Immature natural killer cell (primary cell): ENCODE measurements around the gene PMS1. TPM values are rescaled to one million over a fixed set of nuclear protein-coding genes. Genes with fewer than 3 reads are reported as not detected.
"Not testable (repeated sequence)": the region's sequence is repeated elsewhere in the genome, so short reads cannot be mapped to it uniquely, and the experiment has no call there.

Source experiments
- DNase-seq, 3 donors: peaks; one replicate each; pipeline ENCODE4 v3.0.0; 2022; ENCODE audit warnings: mixed read lengths in 1 of 3
- H3K27ac Mint-ChIP-seq, 6 donors: one replicate each; pipeline ENCODE4 v1.8.0; 2020; ENCODE audit warnings: mixed read lengths in 6 of 6, mild to moderate bottlenecking in 5 of 6, inconsistent platforms in 4 of 6, moderate library complexity in 3 of 6
- H3K27me3 Mint-ChIP-seq, 3 donors: one replicate each; pipeline ENCODE4 v1.8.0; 2020 to 2021; ENCODE audit warnings: low read depth in 3 of 3, mild to moderate bottlenecking in 3 of 3, mixed read lengths in 3 of 3, moderate library complexity in 3 of 3, inconsistent platforms in 1 of 3
- H3K36me3 Mint-ChIP-seq, 3 donors: one replicate each; pipeline ENCODE4 v1.8.0; 2020; ENCODE audit warnings: mixed read lengths in 3 of 3, inconsistent platforms in 2 of 3, mild to moderate bottlenecking in 2 of 3
- H3K4me1 Mint-ChIP-seq, 2 donors: one replicate each; pipeline ENCODE4 v1.8.0; 2020; ENCODE audit warnings: inconsistent platforms in 2 of 2, mild to moderate bottlenecking in 2 of 2, mixed read lengths in 2 of 2, moderate library complexity in 1 of 2
- H3K4me3 Mint-ChIP-seq, 5 donors: one replicate each; pipeline ENCODE4 v1.8.0; 2020; ENCODE audit warnings: mild to moderate bottlenecking in 5 of 5, mixed read lengths in 5 of 5, inconsistent platforms in 3 of 5, moderate library complexity in 3 of 5
- H3K9me3 Mint-ChIP-seq, 6 donors: one replicate each; pipeline ENCODE4 v1.8.0; 2020; ENCODE audit warnings: mild to moderate bottlenecking in 6 of 6, mixed read lengths in 6 of 6, inconsistent platforms in 4 of 6, moderate library complexity in 3 of 6
- polyA plus RNA-seq, 3 donors: library from polyadenylated mRNA; unstranded; fragments of 300-500 nt; fragmentation: Illumina TruSeq; gene quantifications; one replicate each; pipeline ENCODE4 v1.2.3, GENCODE V29; 2021

PMS1 gene
- polyA plus RNA-seq, 3 donors from 2014 or later = 6.3 to 20.1 (median 12.5) TPM

DNA sequence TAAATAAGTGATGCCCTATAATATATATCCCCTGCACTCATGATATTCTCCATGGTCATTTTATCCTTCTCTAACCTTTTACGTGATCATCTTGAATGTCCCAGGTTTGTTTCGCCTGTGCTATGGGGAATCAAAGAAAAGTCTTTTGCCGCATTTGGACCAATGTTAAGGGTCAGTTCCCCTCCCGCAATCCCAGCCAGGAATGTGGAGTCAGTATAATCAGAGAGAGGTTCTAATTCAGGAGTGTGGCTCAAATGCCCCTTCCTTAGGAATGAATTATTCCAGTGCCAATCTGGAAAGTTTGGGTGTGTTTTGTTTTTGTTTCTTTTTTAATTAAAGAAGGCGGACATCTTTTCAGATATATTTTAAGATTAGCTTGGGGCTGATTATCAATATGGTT is 41.8 kb downstream of the PMS1 start:
- Mint-ChIP-seq H3K27ac (no peak overlapping the region), H3K27me3 (peaks cover 0 to 2% (median 0%) of the 10 kb centered on the region in 3 donors), H3K9me3 (no peaks in the 10 kb centered on the region), H3K4me1 (no peaks in the 10 kb centered on the region), H3K4me3 (no peak overlapping the region), H3K36me3 (peaks cover 4 to 13% (median 11%) of the 10 kb centered on the region in 3 donors)
- no peak for DNase-seq

DNA sequence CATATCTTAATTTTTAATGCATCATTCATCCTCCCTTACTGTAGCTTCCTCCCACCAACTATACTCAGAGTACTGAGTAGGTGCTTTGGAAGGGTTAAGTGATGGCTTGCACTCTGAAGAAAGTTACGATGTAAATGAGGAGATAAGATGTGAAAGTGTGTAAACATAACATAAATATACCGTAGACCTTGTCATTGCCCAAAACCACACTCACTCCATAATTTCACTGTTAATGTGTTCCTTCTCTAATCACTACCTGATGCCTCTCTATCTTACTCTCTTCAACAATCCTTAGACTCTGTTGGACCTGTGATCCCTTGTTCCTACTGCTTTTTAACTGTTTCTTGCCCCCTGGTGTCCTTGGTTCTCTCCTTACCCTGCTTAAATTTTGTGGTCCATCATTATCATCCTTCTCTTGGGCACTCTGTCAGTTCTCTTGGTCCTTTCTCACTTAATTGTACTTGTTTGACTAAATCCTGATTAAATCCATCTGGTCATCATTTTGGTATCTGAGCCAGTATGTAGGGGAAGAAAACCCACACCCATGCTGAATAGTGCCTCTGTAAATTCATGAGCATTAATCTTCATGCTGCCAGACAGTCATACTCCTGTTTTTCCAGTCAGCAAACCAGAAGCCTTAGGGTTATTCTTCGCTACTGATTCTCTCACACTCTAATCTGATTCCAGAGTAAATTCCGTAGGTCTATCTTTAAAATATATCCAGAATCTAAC is 45.0 kb downstream of the PMS1 start:
- peaks cover 4 to 11% (median 8%) of the 10 kb centered on the region in 3 donors for H3K36me3 Mint-ChIP-seq
- DNase-seq = no peak
- peaks cover 0 to 2% (median 0%) of the 10 kb centered on the region in 3 donors for H3K27me3 Mint-ChIP-seq

DNA sequence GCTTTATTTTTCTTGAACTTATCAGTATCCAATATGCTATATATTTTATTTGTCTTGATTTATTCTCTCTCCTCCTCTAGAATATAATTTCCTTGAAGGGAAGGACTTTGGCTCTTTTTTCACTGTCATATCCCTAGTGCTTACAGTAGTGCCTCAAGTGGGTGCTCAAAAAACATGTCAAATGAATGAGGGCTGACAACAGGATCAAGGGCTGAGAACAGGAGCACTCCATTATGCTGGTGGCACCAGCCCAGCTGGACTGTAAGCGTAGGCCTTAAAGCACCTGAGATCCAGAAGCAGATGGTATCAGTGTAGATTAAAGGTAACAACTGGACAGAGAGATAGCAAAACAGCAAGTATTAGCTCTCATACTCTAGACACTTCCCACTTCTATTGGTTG is 46.3 kb downstream of the PMS1 start:
- H3K9me3 Mint-ChIP-seq = no peaks in the 10 kb centered on the region
- no peak for DNase-seq
- no peaks in the 10 kb centered on the region for H3K4me1 Mint-ChIP-seq
- peaks cover 0 to 2% (median 0%) of the 10 kb centered on the region in 3 donors for H3K27me3 Mint-ChIP-seq
- no peak overlapping the region for H3K27ac Mint-ChIP-seq
- no peak overlapping the region for H3K4me3 Mint-ChIP-seq
- H3K36me3 Mint-ChIP-seq = peaks cover 4 to 11% (median 8%) of the 10 kb centered on the region in 3 donors

More for the DNA sequence above, 45.0 kb downstream of the PMS1 start:
- Mint-ChIP-seq H3K9me3 (no peaks in the 10 kb centered on the region), H3K27ac (peak overlapping the region in 2 of 6 donors; percentile 22 to 29), H3K4me3 (no peak overlapping the region), H3K4me1 (no peaks in the 10 kb centered on the region)

DNA sequence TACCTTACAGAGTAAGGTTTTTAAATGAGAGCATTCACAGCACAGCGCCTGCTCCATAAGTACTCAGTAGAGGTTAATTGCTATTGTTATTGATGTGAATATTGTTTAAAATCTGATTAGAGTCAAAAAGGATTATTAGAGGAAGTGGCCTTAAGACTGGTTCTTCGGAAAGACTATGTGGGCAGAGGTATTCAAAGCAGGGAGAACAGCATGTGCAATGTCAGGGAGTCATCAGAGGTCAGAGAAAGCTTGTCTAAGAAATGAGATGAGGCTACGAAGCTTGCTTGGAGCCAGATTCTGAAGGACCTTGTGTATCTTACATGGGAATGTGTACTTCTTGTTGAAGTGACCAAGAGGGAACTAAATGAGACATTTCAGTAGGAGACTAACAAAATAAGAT is 49.8 kb downstream of the PMS1 start:
- peaks cover 7 to 15% (median 11%) of the 10 kb centered on the region in 3 donors for H3K36me3 Mint-ChIP-seq
- peaks cover 0 to 2% (median 0%) of the 10 kb centered on the region in 3 donors for H3K27me3 Mint-ChIP-seq
- no peaks in the 10 kb centered on the region for H3K9me3 Mint-ChIP-seq
- no peak overlapping the region for H3K4me3 Mint-ChIP-seq
- H3K4me1 Mint-ChIP-seq = no peaks in the 10 kb centered on the region
- H3K27ac Mint-ChIP-seq = no peak overlapping the region
- no peak for DNase-seq

DNA sequence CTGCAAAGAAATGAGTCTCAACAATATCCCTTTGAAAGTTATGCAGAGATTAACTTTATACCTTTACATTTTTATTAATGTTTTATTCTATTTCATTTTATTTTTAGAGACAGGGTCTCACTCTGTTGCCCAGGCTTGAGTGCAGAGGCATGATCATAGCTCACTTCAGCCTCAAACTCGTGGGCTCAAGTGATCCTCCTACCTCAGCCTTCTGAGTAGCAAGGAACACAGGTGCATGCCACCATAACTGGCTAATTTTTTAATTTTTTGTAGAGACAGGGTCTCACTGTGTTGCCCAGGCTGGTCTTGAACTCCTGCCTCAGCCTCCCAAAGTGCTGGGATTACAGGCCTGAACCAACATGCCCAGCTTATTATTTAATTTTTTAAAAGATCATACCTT is 50.4 kb downstream of the PMS1 start:
- H3K9me3 Mint-ChIP-seq, H3K27me3 Mint-ChIP-seq, DNase-seq, H3K4me1 Mint-ChIP-seq, H3K4me3 Mint-ChIP-seq, H3K27ac Mint-ChIP-seq: not testable (repeated sequence)
- H3K36me3 Mint-ChIP-seq = peaks cover 7 to 15% (median 8%) of the 10 kb centered on the region in 3 donors

DNA sequence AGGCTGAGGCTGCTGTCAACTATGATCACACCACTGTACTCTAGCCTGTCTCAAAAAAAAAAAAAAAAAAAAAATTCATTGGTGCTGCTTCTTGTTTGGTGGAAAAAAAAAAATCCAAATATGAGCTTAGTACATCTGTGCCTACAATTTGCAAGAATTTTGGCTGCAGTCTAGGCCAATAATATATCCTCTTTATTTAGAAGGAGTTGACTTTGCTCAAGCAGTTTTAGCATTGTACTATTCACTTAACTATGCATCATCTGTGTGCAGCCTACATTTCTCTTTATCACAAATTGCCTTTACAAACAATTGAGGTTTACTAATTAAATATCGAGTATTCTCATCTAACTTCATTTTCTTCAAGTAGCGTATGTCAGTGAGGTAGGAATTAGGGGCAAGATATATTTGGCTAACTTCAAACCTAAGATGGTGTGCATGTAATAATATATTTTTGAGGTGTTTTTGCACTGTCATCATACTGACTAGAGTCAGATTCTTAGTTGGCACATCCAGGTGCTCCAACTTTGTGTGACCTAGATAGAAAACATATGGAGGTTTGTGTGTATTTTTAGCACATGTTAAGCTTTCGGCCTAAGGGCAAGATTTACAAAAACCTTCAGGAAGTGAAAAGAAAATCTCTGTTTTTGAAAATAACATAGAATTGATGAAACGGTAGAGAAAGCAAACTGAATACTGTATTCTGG is 51.8 kb downstream of the PMS1 start:
- no peaks in the 10 kb centered on the region for H3K27me3 Mint-ChIP-seq
- H3K4me1 Mint-ChIP-seq = no peaks in the 10 kb centered on the region
- no peak for DNase-seq
- no peak overlapping the region for H3K4me3 Mint-ChIP-seq
- H3K36me3 Mint-ChIP-seq = peaks cover 0 to 12% (median 7%) of the 10 kb centered on the region in 3 donors
- no peaks in the 10 kb centered on the region for H3K9me3 Mint-ChIP-seq
- H3K27ac Mint-ChIP-seq = no peak overlapping the region

DNA sequence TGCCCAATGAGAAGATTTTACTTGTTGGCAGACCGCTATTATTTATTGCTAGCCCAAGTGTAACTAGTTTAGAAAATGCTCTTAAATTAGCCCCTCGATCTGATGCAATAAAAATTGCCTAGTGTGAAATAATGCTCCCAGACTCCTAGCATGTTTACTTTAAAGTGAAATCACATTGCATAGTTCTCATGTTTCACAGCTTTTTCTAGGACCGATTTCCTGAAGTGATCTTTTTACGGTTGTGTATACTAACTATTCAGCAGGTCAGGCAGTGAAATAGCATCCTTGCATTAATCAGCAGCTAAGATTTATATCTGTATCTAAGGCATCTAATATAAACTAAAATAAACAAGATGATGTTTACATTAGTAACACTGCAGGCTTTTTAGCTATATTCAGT is 52.4 kb downstream of the PMS1 start:
- no peaks in the 10 kb centered on the region for H3K9me3 Mint-ChIP-seq
- DNase-seq = no peak
- H3K4me1 Mint-ChIP-seq = no peaks in the 10 kb centered on the region
- no peak overlapping the region for H3K4me3 Mint-ChIP-seq
- peaks cover 0 to 12% (median 7%) of the 10 kb centered on the region in 3 donors for H3K36me3 Mint-ChIP-seq
- H3K27ac Mint-ChIP-seq = no peak overlapping the region
- H3K27me3 Mint-ChIP-seq = no peaks in the 10 kb centered on the region

DNA sequence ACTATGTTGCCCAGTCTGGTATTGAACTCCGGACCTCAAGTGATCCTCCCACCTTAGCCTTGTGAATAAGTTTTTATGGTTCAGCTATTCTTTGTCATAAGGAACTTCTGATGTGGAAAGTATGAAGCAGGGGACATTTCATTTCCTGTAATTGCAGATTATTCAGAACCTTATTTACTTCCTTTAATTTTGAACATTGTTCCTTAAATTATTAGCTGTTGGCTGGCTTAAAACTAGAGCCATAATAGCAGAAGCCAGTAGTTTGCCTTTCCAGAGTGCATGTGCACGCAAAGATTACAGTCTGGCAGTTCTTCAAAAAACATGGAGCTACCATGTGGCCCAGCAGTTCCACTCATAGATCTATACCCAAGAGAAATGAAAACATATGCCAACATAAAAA is 53.1 kb downstream of the PMS1 start:
- Mint-ChIP-seq H3K27me3 (peaks cover 0 to 3% (median 0%) of the 10 kb centered on the region in 3 donors), H3K27ac (no peak overlapping the region), H3K4me3 (no peak overlapping the region), H3K36me3 (peaks cover 5 to 12% (median 11%) of the 10 kb centered on the region in 3 donors), H3K9me3 (no peaks in the 10 kb centered on the region), H3K4me1 (no peaks in the 10 kb centered on the region)
- no peak for DNase-seq

DNA sequence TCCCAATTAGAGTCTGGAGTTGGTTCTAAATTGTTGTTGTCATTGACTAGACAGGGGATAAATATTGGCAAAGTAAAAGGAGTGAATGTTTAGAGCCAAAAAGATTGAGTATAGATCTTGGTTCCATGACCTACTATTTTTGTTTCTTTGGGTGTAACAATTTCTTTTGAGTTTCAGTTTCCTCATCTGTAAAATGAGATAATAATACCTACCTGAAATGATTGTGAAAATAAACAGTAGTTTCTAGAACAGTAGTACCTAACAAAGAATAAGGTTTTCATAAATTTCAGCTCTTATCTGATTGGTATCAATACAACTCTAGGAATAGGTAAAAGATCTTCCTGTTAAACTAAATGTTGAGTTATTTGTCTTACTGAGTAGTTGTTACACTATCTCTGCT is 56.8 kb downstream of the PMS1 start:
- Mint-ChIP-seq H3K9me3 (no peaks in the 10 kb centered on the region), H3K36me3 (peaks cover 9 to 21% (median 15%) of the 10 kb centered on the region in 3 donors), H3K27me3 (peaks cover 0 to 3% (median 0%) of the 10 kb centered on the region in 3 donors), H3K4me1 (no peaks in the 10 kb centered on the region), H3K27ac (no peak overlapping the region), H3K4me3 (no peak overlapping the region)
- DNase-seq = no peak

DNA sequence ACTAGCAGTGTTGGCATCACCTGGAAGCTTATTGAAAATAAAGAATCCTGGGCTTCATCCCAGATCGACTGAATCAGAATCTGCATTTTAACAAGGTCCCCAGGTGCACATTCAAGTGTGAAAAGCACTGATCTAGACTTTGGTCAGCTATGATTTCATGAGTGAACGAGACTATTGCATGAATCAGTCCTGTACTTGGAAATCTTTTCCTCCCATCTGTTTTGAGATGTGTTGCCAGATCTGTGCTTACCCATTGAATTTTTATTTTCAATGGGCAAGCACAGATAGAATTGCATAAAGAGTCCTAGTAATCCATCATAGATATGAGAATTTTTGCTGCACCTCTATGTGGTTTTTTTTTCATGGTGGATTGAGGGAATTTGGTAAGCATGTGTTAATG is 64.0 kb downstream of the PMS1 start:
- Mint-ChIP-seq H3K4me1 (no peaks in the 10 kb centered on the region), H3K9me3 (no peaks in the 10 kb centered on the region), H3K27ac (no peak overlapping the region), H3K27me3 (no peaks in the 10 kb centered on the region), H3K36me3 (peaks cover 17 to 43% (median 28%) of the 10 kb centered on the region in 3 donors), H3K4me3 (no peak overlapping the region)
- DNase-seq = no peak

DNA sequence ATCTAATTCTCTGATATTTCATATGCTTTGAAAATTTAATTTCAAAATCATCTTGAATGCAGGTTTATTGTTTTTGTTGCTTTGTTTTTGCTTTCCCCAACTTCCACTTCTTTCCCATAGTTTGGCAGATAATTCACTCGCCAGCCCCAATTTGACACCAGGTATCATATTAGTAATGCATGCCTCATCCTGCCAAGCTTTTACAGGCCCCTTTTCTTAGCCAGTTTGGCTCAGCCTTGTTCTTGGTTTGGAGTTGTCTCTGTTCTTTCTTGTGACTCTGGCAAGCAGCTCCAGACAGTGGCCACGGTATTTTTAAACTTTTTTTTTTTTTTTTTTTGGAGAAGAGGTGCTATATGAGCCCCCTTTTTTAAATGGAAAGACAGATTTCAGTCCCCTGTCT is 65.3 kb downstream of the PMS1 start:
- Mint-ChIP-seq H3K36me3 (peaks cover 18 to 42% (median 24%) of the 10 kb centered on the region in 3 donors), H3K9me3 (no peaks in the 10 kb centered on the region), H3K4me1 (no peaks in the 10 kb centered on the region), H3K4me3 (no peak overlapping the region), H3K27me3 (no peaks in the 10 kb centered on the region), H3K27ac (no peak overlapping the region)
- no peak for DNase-seq

DNA sequence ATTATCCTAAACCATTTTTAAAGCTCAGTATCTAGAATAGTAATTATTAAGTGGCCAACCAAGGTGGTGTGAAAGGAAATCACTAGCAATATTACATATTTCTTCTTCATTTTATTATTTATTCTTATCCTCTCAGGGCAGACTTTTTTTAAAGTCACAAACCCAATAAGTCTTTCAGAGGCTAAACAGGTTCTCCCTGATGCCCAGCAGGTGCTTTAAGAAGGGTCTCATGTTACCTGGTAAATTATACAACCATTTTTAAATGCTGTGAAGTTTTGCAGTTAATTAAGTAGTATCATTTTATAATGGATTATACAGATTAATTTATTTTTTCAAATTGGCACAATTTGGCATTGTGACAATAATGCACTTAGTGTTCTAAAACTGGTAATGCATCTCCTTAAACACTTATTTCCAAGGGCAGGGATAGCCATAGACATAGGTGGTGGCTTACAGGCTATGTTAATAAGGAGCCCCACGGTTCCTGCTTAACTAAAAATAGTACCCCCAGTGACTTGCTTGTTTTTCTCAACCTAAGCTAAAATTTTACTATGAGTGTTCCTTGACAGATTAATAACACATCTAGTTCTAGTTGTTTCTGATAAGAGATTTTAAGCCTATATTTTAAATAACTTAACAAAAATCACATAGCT is 67.0 kb downstream of the PMS1 start:
- Mint-ChIP-seq H3K27me3 (no peaks in the 10 kb centered on the region), H3K4me1 (no peaks in the 10 kb centered on the region), H3K9me3 (no peaks in the 10 kb centered on the region), H3K27ac (no peak overlapping the region), H3K36me3 (peaks cover 17 to 43% (median 33%) of the 10 kb centered on the region in 3 donors), H3K4me3 (no peak overlapping the region)
- no peak for DNase-seq

DNA sequence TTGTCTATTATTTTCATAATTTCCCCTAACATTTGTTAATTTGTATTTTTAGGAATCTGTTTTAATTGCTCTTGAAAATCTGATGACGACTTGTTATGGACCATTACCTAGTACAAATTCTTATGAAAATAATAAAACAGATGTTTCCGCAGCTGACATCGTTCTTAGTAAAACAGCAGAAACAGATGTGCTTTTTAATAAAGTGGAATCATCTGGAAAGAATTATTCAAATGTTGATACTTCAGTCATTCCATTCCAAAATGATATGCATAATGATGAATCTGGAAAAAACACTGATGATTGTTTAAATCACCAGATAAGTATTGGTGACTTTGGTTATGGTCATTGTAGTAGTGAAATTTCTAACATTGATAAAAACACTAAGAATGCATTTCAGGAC is 69.9 kb downstream of the PMS1 start:
- no peak for DNase-seq
- H3K4me1 Mint-ChIP-seq = no peaks in the 10 kb centered on the region
- H3K27me3 Mint-ChIP-seq = no peaks in the 10 kb centered on the region
- no peaks in the 10 kb centered on the region for H3K9me3 Mint-ChIP-seq
- peaks cover 8 to 28% (median 24%) of the 10 kb centered on the region in 3 donors for H3K36me3 Mint-ChIP-seq
- no peak overlapping the region for H3K4me3 Mint-ChIP-seq
- H3K27ac Mint-ChIP-seq = no peak overlapping the region

DNA sequence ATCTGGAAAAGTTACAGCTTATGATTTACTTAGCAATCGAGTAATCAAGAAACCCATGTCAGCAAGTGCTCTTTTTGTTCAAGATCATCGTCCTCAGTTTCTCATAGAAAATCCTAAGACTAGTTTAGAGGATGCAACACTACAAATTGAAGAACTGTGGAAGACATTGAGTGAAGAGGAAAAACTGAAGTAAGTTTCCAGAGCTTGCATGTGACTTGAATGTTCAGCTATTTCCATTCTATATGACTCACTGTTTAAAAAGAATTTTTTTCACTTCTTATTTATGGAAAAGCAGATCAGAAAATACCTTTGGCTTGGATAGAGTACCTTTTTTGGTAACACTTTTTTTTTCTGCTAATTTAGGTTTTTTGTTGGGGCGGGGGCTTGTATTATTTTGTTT is 70.7 kb downstream of the PMS1 start:
- Mint-ChIP-seq H3K27me3 (no peaks in the 10 kb centered on the region), H3K4me1 (no peaks in the 10 kb centered on the region), H3K4me3 (no peak overlapping the region), H3K9me3 (no peaks in the 10 kb centered on the region), H3K36me3 (peaks cover 4 to 23% (median 20%) of the 10 kb centered on the region in 3 donors), H3K27ac (no peak overlapping the region)
- no peak for DNase-seq
